MM.1S (cell line): ENCODE measurements around the gene VEGFB.

Experiments
- CTCF ChIP-seq: fragments of 300-600 bp; sonication (generic); IDR thresholded peaks from 2 replicates; pipeline ENCODE4 v1.5.1; 2016; ENCODE audit warnings: antibody characterized with exemption, low read length, mixed read lengths
- EZH2 ChIP-seq: fragments of 300-600 bp; sonication (generic); optimal IDR thresholded peaks from 2 replicates; pipeline ENCODE3; 2017; ENCODE audit warnings: low read depth, mild to moderate bottlenecking, antibody characterized with exemption, low read length, mixed read lengths
- EZH2phosphoT487 ChIP-seq: fragments of 300-600 bp; sonication (generic); IDR thresholded peaks from 2 replicates; pipeline ENCODE4 v1.6.1; 2018; ENCODE audit warnings: antibody characterized with exemption, low read length

- no peak for TF ChIP-seq CTCF
- TF ChIP-seq EZH2phosphoT487 = no peak
- no peak for TF ChIP-seq EZH2
Observed at GRCh38 chr11:64286801-64287159, 52.4 kb downstream of the VEGFB start.
